D341Med (cell line): ENCODE data around the gene OTOG.
A peak's percentile ranks its signal among the peaks of the same experiment; 100 is the strongest.

Experiments
- DNase-seq: peaks from one replicate; pipeline ENCODE4 v3.0.0; 2012; ENCODE audit warnings: low spot score

OTOG gene

DNA sequence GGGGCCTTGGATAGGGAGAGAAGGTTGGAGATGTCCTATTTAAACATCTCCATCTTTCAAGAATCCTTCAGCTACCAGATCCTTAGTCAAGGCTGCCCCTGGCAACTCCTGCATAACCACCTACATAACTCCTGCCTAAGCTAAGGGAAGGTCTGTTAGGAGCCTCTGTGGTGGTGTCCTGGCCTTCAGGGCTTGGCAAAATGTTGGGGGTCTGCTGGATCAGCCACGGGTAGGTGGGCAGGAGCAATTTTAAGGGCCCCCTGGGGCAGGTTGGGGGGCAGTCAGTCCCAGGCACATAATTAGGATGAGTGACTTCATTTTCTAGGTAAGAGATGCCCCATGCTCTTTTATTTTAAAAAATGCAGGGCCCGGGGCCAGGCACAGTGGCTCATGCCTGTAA is 28.7 kb upstream of the OTOG start:
- no peak for DNase-seq

GRCh38 chr11:17519061-17519885 is 27.8 kb upstream of the OTOG start:
- no peak for DNase-seq

DNA sequence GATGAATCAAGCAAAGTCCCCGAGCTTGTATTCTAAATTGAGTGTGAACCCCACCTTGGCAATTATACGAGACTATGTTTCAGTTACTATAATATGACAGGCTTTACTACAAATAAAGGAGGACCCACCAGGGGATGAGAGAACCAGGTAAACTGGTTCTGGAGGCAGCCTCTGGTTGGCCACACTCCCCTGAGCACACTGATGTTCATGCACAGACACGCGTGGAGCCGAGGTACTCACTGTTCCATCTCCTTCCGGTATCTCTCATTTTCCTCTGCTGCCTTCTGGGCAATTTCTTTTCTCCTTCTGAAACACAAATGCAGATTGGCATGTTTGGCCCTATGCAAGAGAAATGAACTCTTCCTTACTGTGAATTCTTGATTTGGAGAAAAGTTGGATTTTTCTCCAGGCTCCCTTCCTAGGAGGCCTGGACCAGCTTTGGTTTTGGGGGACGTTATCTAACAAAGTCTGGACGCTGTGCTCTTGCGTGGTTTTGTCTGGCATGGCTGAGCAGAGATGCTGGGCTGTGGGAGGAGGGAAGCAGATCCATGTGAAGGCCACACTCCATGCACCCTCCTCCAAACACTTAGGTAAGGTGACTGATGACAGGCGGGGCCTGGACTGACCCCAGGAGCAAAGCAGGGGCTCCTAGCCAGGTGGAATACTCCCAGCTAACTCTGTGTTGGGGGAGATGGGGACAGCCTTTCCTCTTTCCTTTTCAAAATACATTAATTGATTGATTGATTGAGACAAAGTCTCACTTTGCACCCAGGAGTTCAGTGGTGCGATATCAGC is 25.8 kb upstream of the OTOG start:
- no peak for DNase-seq

DNA sequence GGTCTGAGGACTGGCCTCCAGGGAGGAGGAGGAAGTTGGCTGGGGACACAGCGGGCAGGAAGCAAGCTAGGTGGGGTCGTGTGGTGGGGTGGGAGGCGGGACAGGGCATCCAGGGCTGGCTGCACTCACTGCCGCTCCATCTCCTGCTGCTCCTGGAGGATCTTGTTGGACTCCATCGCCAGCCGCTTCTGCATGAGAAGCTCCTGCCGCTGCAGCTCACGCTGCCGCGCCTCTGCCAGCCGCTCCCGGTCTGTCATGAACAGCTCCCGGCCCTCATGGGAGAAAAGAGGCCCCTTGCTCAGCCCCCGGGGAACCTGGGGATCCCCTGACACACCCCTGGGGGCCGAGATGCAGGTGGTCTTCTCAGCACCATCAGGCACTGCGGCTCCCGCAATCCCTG is 24.4 kb upstream of the OTOG start:
- no peak for DNase-seq

- DNase-seq, result no peak
Observed at GRCh38 chr11:17524221-17524620, 22.8 kb upstream of the OTOG start.

GRCh38 chr11:17525570-17525969 is 21.5 kb upstream of the OTOG start:
- no peak for DNase-seq

DNA sequence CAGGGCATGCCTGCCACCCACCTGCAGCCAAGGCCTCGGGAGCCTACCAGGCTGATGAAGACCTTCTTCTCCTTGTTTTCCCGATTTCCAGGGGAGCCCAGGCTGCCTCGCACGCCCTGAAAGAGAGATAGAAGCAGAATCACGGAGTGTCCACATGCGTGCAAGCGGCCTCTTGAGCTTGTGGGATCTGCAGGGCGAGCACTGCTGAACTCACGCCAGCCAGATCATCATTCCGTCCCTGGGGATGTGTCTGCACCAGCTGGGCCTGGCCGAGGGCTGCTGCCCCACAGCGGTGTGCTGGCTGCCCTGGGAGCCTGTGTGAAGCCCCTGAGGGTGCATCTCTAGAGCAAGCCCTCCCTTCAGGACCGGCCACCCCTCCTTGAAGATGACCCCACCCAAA is 20.7 kb upstream of the OTOG start:
- no peak for DNase-seq

DNA sequence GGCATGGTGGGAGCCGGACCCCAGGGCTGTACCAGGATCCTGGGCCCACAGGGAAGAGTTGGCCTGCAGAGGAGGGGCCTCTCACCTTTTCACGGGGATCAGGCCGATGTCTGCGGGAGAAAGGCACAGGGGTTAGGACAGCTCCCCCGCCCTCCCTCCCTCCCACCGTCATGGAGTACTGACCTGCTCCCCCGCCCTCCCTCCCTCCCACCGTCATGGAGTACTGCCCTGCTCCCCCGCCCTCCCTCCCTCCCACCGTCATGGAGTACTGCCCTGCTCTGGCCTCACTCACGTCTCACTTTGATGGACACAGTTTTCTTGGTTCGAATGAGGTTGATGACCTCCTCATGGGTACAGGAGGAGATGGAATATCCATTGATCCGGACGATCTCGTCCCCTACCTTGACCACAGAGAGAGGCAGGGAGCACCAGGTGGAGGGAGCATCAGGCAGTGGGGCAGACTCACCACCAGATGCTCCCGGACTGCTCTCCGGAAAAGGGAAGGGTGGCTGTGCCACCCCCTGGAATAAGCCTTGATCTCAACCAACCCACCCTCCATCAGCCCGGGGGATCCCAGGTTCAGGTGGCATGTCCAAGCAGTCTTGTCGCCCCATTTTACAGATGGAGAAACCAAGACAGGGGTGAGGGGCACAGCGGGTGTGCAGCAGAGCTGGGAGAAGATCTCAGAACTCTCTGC is 20.0 kb upstream of the OTOG start:
- DNase-seq, result no peak

GRCh38 chr11:17527628-17527995 is 19.4 kb upstream of the OTOG start:
- DNase-seq, result no peak

GRCh38 chr11:17528181-17528691 is 18.8 kb upstream of the OTOG start:
- peak; percentile 91 for DNase-seq

- DNase-seq, result no peak
Observed at GRCh38 chr11:17528906-17529843, 17.9 kb upstream of the OTOG start.

DNA sequence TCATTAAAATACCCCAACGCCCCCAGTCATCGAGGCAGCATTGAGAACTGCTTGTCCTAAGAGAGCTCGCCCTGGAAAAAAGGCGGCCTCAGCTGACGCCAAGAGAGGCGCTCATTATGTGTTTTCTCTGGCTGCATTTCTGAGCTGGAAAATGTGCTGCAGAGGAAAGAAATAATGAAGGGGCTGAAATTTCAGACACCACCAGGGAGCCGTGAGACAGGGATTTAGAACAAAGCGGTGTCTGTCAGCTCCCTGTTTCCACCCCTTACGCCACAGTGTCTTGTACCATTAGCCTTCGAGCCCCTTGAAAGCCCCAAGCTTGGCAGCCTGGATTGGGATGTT is 17.2 kb upstream of the OTOG start:
- no peak for DNase-seq

- DNase-seq, result no peak
Observed at GRCh38 chr11:17531071-17531600, 15.9 kb upstream of the OTOG start.

GRCh38 chr11:17531636-17532113 is 15.4 kb upstream of the OTOG start:
- no peak for DNase-seq

DNA sequence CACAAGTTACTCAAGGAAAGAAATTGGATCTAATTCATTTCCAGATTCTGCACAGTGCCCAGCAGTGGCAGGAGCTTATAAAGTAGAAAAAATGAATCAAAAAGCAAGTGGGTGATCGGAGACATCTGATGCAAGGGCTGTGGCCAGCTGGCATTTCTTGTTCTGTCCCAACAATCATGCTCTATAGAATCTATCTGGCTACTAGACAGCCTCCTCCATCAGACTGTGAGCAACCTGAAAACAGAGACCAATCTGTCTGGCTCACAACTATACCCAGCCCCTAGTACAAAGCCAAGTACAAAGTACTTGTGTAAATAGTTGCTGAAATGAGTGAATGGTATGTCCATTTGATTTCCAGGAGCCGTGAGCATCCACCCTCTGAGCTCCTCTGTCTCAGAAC is 14.3 kb upstream of the OTOG start:
- DNase-seq, result no peak

DNA sequence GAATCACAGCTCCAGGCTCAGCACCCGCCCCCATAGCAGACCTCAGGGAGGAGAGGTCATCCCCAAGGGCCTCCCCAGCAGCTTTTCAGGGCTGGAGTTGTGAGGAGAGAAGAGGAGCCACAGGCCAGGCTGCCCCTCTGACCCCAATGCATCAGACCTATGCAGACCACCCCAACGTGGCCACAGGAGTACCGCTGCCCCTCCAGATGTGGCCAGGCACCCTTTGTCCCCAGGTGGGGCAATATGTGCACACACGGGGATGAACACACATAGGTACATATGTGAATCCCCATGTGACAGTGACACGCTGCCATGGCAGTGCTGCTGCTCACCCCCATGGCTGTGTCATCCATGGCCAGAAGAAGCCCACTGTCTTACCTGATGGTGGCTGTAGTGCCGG is 13.7 kb upstream of the OTOG start:
- no peak for DNase-seq

DNA sequence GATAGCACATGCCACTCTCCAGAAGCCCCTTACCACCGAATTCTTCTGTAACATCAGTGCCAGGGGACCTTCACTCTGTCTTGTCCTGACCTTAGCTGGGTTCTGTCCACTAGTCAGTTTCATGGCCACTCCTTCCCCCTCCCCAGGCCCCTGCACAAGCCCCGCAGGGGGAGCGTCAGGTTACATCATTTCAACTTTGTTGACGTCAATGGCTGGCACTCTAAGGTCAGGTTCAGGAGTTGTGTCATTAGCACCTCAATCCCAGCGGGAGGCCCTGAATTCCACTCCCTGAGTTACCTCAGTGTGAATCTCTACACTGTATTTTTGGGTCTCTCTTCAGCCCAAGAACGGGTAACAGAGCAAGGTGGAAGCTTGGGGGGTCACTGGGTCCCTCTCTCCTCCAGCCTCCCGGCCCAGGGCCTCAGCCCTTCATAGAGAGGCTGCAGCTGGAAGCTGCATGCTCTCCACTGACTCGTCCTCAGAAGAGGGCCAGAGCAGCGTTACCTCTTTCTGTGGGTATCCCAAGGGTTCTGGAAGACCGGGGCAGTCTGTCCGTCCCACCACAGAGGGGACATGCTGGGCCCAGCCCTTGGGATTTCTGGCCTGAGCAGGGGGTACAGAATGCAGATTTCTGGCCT is 13.2 kb upstream of the OTOG start:
- DNase-seq, result no peak

- no peak for DNase-seq
Observed at GRCh38 chr11:17535488-17535887, 11.6 kb upstream of the OTOG start.

DNA sequence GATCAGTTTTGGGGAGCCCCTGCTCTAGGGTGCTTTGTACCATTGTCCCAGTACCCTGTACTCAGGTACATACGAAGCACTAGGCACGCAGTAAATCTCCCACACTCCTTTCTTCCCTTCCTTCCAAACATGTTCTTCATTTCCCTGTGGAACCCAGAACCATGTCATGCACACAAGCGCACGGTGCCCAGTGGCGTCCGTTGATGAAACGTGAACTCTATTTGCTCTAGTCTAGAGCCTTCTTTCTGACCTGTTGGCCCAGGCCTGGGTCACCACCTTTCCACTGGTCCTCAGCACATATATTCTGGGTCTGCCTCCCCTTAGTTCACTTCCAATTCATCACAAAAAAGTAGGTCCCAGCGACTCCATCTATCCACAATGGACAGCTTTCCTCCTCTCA is 9.8 kb upstream of the OTOG start:
- DNase-seq, result no peak

DNA sequence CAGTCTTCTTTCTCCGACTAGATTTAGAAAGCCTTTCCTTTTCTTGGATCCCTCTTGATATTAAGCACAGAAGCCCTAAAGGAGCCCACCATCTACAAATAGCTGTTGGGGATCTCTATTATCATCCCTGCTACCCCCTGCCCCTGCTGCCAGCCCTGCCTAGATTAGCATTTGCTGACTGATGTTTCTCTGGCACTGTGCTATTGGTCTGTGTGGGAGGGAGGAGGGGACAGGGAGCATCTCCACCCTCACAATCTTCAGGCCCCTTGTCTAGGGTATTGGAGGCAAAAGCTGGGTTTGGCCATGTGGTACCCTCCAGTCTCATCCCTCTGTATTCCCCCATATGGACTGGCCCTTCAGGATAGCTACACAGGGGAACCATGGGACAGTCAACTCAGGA is 9.0 kb upstream of the OTOG start:
- DNase-seq, result no peak

DNA sequence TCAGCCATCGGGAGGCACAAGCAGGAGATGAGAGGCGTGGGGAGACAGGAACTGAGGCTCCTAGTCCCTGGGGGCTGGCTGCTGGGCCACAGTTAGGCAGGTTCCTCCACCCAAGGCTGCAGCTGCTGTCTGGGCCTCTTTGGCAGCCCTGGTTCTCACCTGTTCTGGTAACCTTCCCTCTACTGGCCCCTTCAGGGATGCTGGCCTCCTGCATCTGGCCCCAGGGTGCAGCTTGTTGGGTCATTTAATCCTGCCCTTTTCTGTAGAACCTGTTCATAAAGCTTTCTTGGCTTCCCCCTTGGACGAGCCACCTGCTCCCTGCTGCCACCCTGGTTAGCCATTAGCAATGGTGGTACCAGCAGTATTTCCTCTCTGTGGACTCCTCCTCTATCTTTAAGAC is 8.3 kb upstream of the OTOG start:
- DNase-seq, result no peak
